ENCODE results near the gene DPM2. TPM values are rescaled to one million over a fixed set of nuclear protein-coding genes. Genes with fewer than 3 reads are reported as not detected.

DPM2 gene
- total RNA-seq, 1 donor from 2014 or later, result 65.1 TPM

GRCh38 chr9:127893392-127893791 lies 44.3 kb downstream of the DPM2 start:
- H3K27ac Mint-ChIP-seq, result no peak overlapping the region
- peaks cover 12% of the 10 kb centered on the region for H3K4me1 Mint-ChIP-seq
- H3K4me3 Mint-ChIP-seq, result no peak overlapping the region
- no peak for DNase-seq
- intact Hi-C loops (cut with micrococcal nuclease), result no loop called here
- no peaks in the 10 kb centered on the region for H3K27me3 Mint-ChIP-seq
- H3K36me3 Mint-ChIP-seq (ENCODE audit: low read depth), result peaks cover 73% of the 10 kb centered on the region
- H3K9me3 Mint-ChIP-seq, result peaks cover 7% of the 10 kb centered on the region

- intact Hi-C loops (cut with micrococcal nuclease), result no loop called here
- Mint-ChIP-seq H3K36me3 (ENCODE audit: low read depth) (peaks cover 75% of the 10 kb centered on the region), H3K4me1 (peaks cover 10% of the 10 kb centered on the region), H3K4me3 (no peak overlapping the region), H3K9me3 (peaks cover 7% of the 10 kb centered on the region), H3K27ac (peak overlapping the region; percentile 20), H3K27me3 (no peaks in the 10 kb centered on the region)
- DNase-seq, result no peak
Observed at GRCh38 chr9:127892831-127893230, 44.8 kb downstream of the DPM2 start.

GRCh38 chr9:127890053-127890452 lies 47.6 kb downstream of the DPM2 start:
- Mint-ChIP-seq H3K27me3 (no peaks in the 10 kb centered on the region), H3K27ac (no peak overlapping the region), H3K4me3 (no peak overlapping the region), H3K4me1 (peaks cover 5% of the 10 kb centered on the region), H3K9me3 (peaks cover 7% of the 10 kb centered on the region), H3K36me3 (ENCODE audit: low read depth) (peaks cover 65% of the 10 kb centered on the region)
- DNase-seq, result no peak
- intact Hi-C loops (cut with micrococcal nuclease), result no loop called here

DNA sequence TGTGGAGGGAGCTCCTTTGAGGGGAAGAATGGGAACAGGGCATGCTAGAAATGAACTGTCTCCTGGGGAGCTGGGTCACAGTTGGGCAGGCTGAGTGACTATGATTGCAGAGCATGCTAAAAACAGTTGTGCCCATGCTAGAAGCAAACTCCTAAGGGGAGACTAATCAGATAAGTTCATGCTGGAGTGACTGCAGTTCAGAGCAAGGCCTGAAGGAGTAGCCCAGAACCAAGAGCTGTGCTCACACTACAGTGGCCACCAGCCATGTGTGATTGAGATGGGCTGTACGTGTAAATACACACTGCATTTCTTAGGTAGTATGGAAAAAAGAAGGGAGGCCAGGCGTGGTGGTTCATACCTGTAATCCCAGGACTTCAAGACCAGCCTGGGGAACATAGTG lies 49.9 kb downstream of the DPM2 start:
- intact Hi-C loops (cut with micrococcal nuclease), result no loop called here
- no peaks in the 10 kb centered on the region for H3K27me3 Mint-ChIP-seq
- H3K27ac Mint-ChIP-seq, result no peak overlapping the region
- H3K4me1 Mint-ChIP-seq, result peaks cover 12% of the 10 kb centered on the region
- DNase-seq, result no peak
- H3K4me3 Mint-ChIP-seq, result no peak overlapping the region
- H3K36me3 Mint-ChIP-seq (ENCODE audit: low read depth), result peaks cover 56% of the 10 kb centered on the region
- H3K9me3 Mint-ChIP-seq, result no peaks in the 10 kb centered on the region

DNA sequence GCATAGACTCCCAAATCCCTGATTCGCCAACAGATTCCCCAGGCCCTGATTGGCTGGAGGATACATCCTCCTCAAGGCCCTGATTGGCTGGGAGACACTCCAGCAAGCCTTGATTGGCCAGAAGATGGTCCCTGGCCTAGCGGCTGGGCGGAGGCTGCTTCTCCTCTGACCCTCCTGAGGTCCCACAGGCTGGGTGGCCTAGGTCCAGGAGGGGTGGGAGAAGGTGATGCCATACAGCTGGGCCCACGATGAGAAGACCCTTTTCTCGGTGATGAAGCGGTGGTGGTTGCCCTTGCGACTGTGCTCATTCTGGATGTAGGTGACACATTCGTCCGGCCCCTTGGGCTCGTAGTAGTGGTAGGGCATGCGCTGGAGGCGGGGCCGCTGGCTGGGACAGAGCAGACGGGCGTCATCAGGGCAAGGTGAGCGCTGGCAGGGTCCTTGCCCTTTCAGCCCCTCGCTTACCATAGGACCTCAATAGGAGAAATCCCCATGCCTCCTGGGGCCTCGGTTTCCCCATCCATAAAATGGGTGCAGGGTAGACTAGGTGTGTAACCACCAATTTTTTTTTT lies 51.2 kb downstream of the DPM2 start:
- Mint-ChIP-seq H3K9me3 (no peaks in the 10 kb centered on the region), H3K4me3 (no peak overlapping the region), H3K36me3 (ENCODE audit: low read depth) (peaks cover 52% of the 10 kb centered on the region), H3K27me3 (no peaks in the 10 kb centered on the region), H3K27ac (no peak overlapping the region), H3K4me1 (peaks cover 11% of the 10 kb centered on the region)
- no peak for DNase-seq
- intact Hi-C loops (cut with micrococcal nuclease), result no loop called here

DNA sequence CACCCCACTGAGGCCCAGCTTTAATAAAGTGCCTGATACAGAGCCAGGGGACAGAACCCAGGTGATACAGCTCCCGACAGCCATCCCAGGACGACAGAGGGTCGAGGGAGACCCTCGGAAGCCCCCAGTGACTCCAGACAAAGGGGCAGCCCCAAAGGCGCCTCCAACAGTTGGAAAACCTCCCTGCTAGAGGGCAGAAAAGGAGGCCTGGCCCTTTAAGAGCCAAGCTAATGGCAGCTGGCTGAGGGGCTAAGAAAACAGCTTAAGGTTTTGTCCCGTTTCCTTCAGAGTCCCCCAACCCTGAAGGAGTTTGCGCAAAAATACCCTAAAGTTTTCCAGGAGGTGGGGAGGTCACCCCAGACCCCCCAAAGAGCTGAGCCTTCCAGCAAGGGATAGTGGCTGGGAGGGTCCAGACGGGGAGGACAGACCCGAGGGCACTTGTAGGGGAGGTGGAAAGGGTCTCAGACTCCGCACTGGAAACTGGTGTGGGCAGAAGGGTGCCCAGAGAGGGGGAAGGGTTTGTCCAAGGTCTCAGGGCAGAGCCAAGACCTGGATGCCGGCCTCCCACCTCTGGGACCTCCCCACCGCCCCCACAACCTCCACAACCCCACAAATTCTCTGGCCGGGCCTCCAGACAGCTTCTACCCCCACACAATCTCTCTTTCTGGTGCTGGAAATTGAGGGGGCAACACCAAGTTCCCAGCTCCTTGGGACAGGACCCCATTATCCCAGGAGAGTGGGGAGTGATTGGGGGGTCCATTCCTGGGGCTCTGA lies 52.0 kb downstream of the DPM2 start:
- no peaks in the 10 kb centered on the region for H3K27me3 Mint-ChIP-seq
- no peak overlapping the region for H3K4me3 Mint-ChIP-seq
- DNase-seq, result no peak
- H3K4me1 Mint-ChIP-seq, result peaks cover 11% of the 10 kb centered on the region
- H3K9me3 Mint-ChIP-seq, result no peaks in the 10 kb centered on the region
- no peak overlapping the region for H3K27ac Mint-ChIP-seq
- intact Hi-C loops (cut with micrococcal nuclease), result no loop called here
- H3K36me3 Mint-ChIP-seq (ENCODE audit: low read depth), result peaks cover 47% of the 10 kb centered on the region

Other genes with a start within 250 kb of the DPM2 start
- gene CFAP157, start 230.9 kb downstream of the DPM2 start, total RNA-seq, result not detected in 2 replicates
- 22.8 TPM in 2 replicates for gene PTRH1, start 222.2 kb downstream of the DPM2 start, total RNA-seq
- gene TTC16, start 221.8 kb downstream of the DPM2 start, total RNA-seq, result not detected in 2 replicates
- gene TOR2A, start 202.6 kb downstream of the DPM2 start, total RNA-seq, result 20.4 and 21.4 TPM in 2 replicates
- gene SH2D3C, start 159.2 kb downstream of the DPM2 start, total RNA-seq, result 22.2 and 23.3 TPM in 2 replicates
- gene CDK9, start 151.8 kb downstream of the DPM2 start, total RNA-seq, result 79.1 and 96.4 TPM in 2 replicates
- gene FPGS, start 135.0 kb downstream of the DPM2 start, total RNA-seq, result 126 and 128 TPM in 2 replicates
- gene ENG, start 83.2 kb downstream of the DPM2 start, total RNA-seq, result 29.9 and 32.4 TPM in 2 replicates
- 18.0 and 19.9 TPM in 2 replicates for gene AK1, start 60.2 kb downstream of the DPM2 start, total RNA-seq
- 53.3 and 61.2 TPM in 2 replicates for gene ST6GALNAC6, start 38.3 kb downstream of the DPM2 start, total RNA-seq
- 28.0 and 28.3 TPM in 2 replicates for gene ST6GALNAC4, start 20.8 kb downstream of the DPM2 start, total RNA-seq
- gene PIP5KL1, start 7.1 kb downstream of the DPM2 start, total RNA-seq, result 0.89 and 0.90 TPM in 2 replicates
- 56.1 and 64.4 TPM in 2 replicates for gene EEIG1, start 43.1 kb upstream of the DPM2 start, total RNA-seq
- gene NAIF1, start 129.5 kb upstream of the DPM2 start, total RNA-seq, result 9.6 and 11.1 TPM in 2 replicates
- 12.2 and 14.0 TPM in 2 replicates for gene SLC25A25, start 130.4 kb upstream of the DPM2 start, total RNA-seq
- gene PTGES2, start 189.9 kb upstream of the DPM2 start, total RNA-seq, result 84.6 and 89.8 TPM in 2 replicates
- gene LCN2, start 211.6 kb upstream of the DPM2 start, total RNA-seq, result not detected in 2 replicates
- gene BBLN, start 222.4 kb upstream of the DPM2 start, total RNA-seq, result 89.3 and 91.4 TPM in 2 replicates